ENCODE measurements around the gene IMPG2.
A peak's percentile ranks its signal among the peaks of the same experiment; 100 is the strongest.

The IMPG2 gene

DNA sequence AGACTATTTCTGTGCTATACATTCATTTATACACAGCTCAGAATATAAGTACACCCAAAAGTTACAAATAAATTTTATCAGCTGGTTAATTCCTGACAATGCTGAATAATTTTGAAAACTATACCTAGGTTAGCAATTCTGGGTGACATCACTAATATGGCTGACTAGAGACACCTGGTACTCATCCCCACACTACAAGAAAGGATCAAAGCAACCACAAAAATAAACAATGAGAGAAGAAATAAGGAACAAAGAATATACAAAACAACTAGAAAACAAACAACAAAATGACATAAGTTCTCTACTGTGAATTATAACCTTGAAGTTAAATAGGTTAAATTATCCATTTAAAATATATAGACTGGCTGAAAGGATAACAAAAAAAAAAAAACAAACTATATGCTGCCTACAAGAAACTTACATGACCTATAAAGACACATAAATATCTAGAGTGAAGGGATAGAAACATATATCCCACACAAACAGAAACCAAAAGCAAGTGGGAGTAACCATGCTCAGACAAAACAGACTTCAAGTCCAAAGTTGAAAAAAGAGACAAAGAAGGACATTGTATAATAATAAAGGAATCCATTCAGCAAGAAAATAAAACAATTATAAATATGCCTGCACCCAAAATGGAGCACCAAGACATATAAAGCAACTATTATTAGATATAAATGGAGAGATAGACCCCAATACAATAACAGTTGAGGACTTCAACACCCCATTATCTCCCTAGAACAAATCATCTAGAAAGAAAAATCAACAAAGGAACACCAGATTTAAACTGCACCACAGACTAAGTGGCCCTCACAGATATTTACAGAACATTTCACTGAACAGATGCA lies 57.8 kb downstream of the IMPG2 start:
- H3K27ac Mint-ChIP-seq = no peak overlapping the region
- peaks cover 3% of the 10 kb centered on the region for H3K4me1 Mint-ChIP-seq (ENCODE audit: low read depth)
- no peak for DNase-seq
- no peaks in the 10 kb centered on the region for H3K9me3 Mint-ChIP-seq
- no peaks in the 10 kb centered on the region for H3K27me3 Mint-ChIP-seq
- no peak overlapping the region for H3K4me3 Mint-ChIP-seq
- no peaks in the 10 kb centered on the region for H3K36me3 Mint-ChIP-seq (ENCODE audit: low read depth)

DNA sequence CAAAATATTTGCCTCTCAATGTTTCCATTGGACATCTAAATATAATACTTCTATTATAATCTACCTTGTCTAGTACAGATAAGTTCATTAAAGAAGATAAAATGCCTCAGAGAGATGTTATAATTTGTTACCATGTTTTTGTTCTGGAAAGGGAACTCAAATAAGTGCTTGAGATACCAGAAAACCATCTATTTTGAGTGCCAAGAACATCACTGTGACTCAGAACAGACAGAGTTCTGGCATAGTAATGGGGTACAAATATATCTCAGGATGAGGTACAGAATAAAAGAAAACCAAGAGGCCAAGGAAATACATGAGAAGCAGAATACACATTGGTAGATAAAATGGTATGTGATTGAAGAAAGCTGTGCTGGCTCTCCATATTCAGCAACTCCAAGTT lies 58.9 kb downstream of the IMPG2 start:
- Mint-ChIP-seq H3K27me3 (no peaks in the 10 kb centered on the region), H3K4me3 (no peak overlapping the region), H3K4me1 (ENCODE audit: low read depth) (peaks cover 3% of the 10 kb centered on the region), H3K36me3 (ENCODE audit: low read depth) (no peaks in the 10 kb centered on the region), H3K9me3 (no peaks in the 10 kb centered on the region), H3K27ac (no peak overlapping the region)
- DNase-seq = no peak

DNA sequence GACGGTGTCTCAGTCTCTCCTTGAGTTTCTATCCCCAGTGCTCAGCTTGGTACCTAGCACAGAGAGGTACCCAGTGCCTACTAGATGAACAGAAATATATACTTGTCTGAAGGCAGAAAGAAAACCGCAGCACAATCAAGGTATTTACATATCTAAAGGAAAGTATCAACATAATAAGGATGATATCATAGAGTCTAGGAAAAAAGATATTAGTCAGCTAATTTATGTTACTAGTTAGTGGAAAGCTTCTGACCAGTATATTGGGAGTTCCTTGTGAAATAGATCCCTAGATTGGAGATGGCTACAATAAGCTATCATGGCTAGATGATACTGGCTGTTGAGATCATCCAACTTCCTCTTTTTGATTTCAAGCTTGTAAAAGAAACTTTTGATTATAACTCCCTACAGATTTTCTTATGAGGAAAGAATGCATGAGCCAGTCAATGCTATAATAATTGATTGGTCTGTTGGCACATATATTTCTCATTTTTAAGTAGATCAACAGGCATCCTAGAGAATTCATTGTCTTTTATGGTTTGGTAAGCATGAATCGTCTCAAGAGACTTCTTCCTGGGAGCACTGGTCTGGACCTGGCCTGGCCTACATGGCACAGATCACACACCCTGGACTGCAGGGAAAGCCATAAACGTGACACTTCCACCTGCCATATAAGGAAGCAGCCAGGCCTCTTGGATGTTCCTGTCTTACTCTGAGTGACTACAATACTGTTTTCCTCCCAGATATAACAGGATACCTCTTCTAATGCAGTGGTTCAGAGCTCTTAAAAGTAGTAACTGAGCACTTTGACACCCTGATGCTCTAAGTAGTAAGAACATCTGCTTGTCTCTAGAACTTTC lies 60.7 kb downstream of the IMPG2 start:
- no peak for DNase-seq
- H3K4me1 Mint-ChIP-seq (ENCODE audit: low read depth) = peaks cover 3% of the 10 kb centered on the region

GRCh38 chr3:101256511-101256910 lies 63.9 kb downstream of the IMPG2 start:
- no peak overlapping the region for H3K27ac Mint-ChIP-seq

More for the DNA sequence above, 60.7 kb downstream of the IMPG2 start:
- Mint-ChIP-seq H3K27ac (no peak overlapping the region), H3K27me3 (no peaks in the 10 kb centered on the region), H3K9me3 (no peaks in the 10 kb centered on the region), H3K36me3 (ENCODE audit: low read depth) (no peaks in the 10 kb centered on the region), H3K4me3 (no peak overlapping the region)

GRCh38 chr3:101255441-101255840 lies 64.9 kb downstream of the IMPG2 start:
- Mint-ChIP-seq H3K4me3 (no peak overlapping the region), H3K27ac (no peak overlapping the region), H3K9me3 (no peaks in the 10 kb centered on the region), H3K27me3 (no peaks in the 10 kb centered on the region), H3K4me1 (ENCODE audit: low read depth) (no peaks in the 10 kb centered on the region), H3K36me3 (ENCODE audit: low read depth) (no peaks in the 10 kb centered on the region)
- DNase-seq = no peak

More at GRCh38 chr3:101256511-101256910, 63.9 kb downstream of the IMPG2 start:
- Mint-ChIP-seq H3K4me1 (ENCODE audit: low read depth) (no peaks in the 10 kb centered on the region), H3K4me3 (no peak overlapping the region), H3K9me3 (no peaks in the 10 kb centered on the region), H3K27me3 (no peaks in the 10 kb centered on the region), H3K36me3 (ENCODE audit: low read depth) (no peaks in the 10 kb centered on the region)
- no peak for DNase-seq

GRCh38 chr3:101253396-101253795 lies 67.0 kb downstream of the IMPG2 start:
- H3K27ac Mint-ChIP-seq = no peak overlapping the region
- no peak for DNase-seq
- H3K4me3 Mint-ChIP-seq = no peak overlapping the region
- H3K36me3 Mint-ChIP-seq (ENCODE audit: low read depth) = no peaks in the 10 kb centered on the region
- H3K9me3 Mint-ChIP-seq = no peaks in the 10 kb centered on the region
- no peaks in the 10 kb centered on the region for H3K27me3 Mint-ChIP-seq
- H3K4me1 Mint-ChIP-seq (ENCODE audit: low read depth) = peaks cover 4% of the 10 kb centered on the region

- Mint-ChIP-seq H3K27me3 (no peaks in the 10 kb centered on the region), H3K4me3 (no peak overlapping the region), H3K27ac (no peak overlapping the region), H3K4me1 (ENCODE audit: low read depth) (peaks cover 4% of the 10 kb centered on the region), H3K9me3 (no peaks in the 10 kb centered on the region), H3K36me3 (ENCODE audit: low read depth) (no peaks in the 10 kb centered on the region)
- no peak for DNase-seq
Measured at GRCh38 chr3:101252945-101253344, 67.4 kb downstream of the IMPG2 start.

DNA sequence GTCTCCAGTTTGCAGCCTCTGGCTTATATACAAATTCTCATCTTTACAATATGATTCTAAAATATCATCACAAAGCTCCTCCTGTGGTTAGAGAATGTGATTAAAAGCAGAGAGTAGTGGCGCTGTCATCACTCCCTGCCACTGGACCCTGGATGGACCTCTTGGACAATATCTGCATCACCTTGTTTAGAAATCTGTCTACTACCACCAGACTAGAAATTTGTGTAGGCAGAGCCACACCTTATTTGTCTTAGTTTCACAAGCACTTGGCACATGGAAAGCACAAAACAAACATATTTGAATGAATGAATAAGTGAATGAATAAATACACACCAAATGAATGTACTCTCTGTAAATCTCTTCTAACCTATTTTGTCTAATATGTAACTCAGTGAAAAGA lies 68.1 kb downstream of the IMPG2 start:
- Mint-ChIP-seq H3K4me3 (no peak overlapping the region), H3K4me1 (ENCODE audit: low read depth) (peaks cover 4% of the 10 kb centered on the region), H3K36me3 (ENCODE audit: low read depth) (no peaks in the 10 kb centered on the region), H3K9me3 (no peaks in the 10 kb centered on the region), H3K27ac (no peak overlapping the region), H3K27me3 (no peaks in the 10 kb centered on the region)
- DNase-seq = no peak

DNA sequence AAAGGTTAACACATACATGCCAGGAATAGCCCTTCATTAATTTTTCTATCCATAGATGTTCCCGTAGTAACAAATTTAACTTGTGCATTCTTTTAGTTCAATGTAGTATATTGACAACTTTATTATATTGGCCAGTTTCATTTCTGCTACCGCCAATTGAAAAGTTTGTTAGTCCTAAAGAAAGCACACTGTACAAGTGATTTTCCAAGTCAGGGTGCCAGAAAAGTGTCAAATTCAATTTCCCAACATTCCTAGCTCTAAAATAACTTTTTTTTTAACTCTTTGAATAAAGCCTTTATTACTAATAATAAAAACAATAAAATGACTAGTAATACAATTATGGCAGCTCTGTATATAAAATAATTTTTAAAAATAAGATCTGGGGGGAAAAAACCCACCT lies 68.9 kb downstream of the IMPG2 start:
- Mint-ChIP-seq H3K27ac (no peak overlapping the region), H3K36me3 (ENCODE audit: low read depth) (no peaks in the 10 kb centered on the region), H3K4me3 (no peak overlapping the region), H3K4me1 (ENCODE audit: low read depth) (peaks cover 4% of the 10 kb centered on the region), H3K9me3 (no peaks in the 10 kb centered on the region), H3K27me3 (no peaks in the 10 kb centered on the region)
- no peak for DNase-seq

DNA sequence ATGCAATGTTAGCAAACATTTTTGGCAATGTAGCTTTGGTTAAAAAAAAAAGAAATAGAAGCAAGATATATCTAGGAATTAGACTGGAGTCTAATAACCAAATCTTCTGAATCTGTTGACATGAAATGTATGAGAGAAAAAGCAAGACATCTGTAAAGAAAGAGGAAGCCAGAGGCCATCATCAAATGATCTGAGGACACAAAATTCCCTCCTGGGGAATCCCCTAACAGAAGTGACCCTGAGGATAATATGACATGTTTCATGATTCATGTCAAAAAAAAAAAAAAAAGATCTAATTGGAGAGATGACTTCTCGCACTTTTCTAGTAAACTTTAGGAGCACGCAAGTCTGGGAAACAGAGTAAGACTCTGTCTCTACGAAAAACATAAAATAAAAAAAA lies 70.9 kb downstream of the IMPG2 start:
- no peak for DNase-seq
- Mint-ChIP-seq H3K4me3 (no peak overlapping the region), H3K27ac (no peak overlapping the region), H3K36me3 (ENCODE audit: low read depth) (no peaks in the 10 kb centered on the region), H3K9me3 (no peaks in the 10 kb centered on the region), H3K27me3 (no peaks in the 10 kb centered on the region), H3K4me1 (ENCODE audit: low read depth) (peaks cover 4% of the 10 kb centered on the region)

GRCh38 chr3:101248736-101249135 lies 71.6 kb downstream of the IMPG2 start:
- no peak overlapping the region for H3K27ac Mint-ChIP-seq
- no peak overlapping the region for H3K4me3 Mint-ChIP-seq
- no peak for DNase-seq
- H3K27me3 Mint-ChIP-seq = no peaks in the 10 kb centered on the region
- peaks cover 5% of the 10 kb centered on the region for H3K36me3 Mint-ChIP-seq (ENCODE audit: low read depth)
- H3K4me1 Mint-ChIP-seq (ENCODE audit: low read depth) = peaks cover 12% of the 10 kb centered on the region
- no peaks in the 10 kb centered on the region for H3K9me3 Mint-ChIP-seq

DNA sequence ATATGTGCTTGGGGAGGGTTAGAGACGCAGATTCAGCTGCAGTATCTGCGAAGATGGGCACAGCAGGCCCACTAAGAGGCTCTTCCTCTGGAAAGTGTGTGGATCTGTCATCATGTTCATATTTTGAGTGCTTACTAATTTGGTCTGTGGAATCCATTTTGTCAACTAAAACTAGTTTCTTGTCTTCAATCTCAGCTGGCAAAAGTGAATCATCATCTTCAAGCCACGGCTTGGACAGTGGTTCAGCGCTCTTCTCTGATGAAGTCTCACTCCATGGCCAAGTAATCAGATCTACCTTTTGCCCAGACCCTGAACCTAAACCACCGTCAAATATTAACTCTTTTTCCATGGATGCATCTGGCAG lies 76.2 kb downstream of the IMPG2 start:
- Mint-ChIP-seq H3K4me1 (ENCODE audit: low read depth) (peaks cover 15% of the 10 kb centered on the region), H3K27ac (peak overlapping the region; percentile 35), H3K27me3 (no peaks in the 10 kb centered on the region), H3K4me3 (no peak overlapping the region), H3K9me3 (no peaks in the 10 kb centered on the region), H3K36me3 (ENCODE audit: low read depth) (peaks cover 10% of the 10 kb centered on the region)
- no peak for DNase-seq

- peaks cover 14% of the 10 kb centered on the region for H3K4me1 Mint-ChIP-seq (ENCODE audit: low read depth)
- DNase-seq = no peak
- no peaks in the 10 kb centered on the region for H3K27me3 Mint-ChIP-seq
- H3K9me3 Mint-ChIP-seq = no peaks in the 10 kb centered on the region
- peak overlapping the region; percentile 35 for H3K27ac Mint-ChIP-seq
- no peak overlapping the region for H3K4me3 Mint-ChIP-seq
- H3K36me3 Mint-ChIP-seq (ENCODE audit: low read depth) = peaks cover 10% of the 10 kb centered on the region
Measured at GRCh38 chr3:101243285-101244211, 76.8 kb downstream of the IMPG2 start.

GRCh38 chr3:101240719-101241399 lies 79.5 kb downstream of the IMPG2 start:
- Mint-ChIP-seq H3K36me3 (ENCODE audit: low read depth) (peaks cover 10% of the 10 kb centered on the region), H3K9me3 (no peaks in the 10 kb centered on the region), H3K4me3 (no peak overlapping the region), H3K27me3 (no peaks in the 10 kb centered on the region), H3K27ac (no peak overlapping the region), H3K4me1 (ENCODE audit: low read depth) (peaks cover 14% of the 10 kb centered on the region)
- DNase-seq = no peak

Data from activated T-cell treated with anti-CD3 and anti-CD28 coated beads, Interleukin-2, amount 50 U/mL, for 24 hours (primary cell).